Sigmoid colon (tissue), 7 donors: ENCODE results near the gene LARP4B. TPM values are rescaled to one million over a fixed set of nuclear protein-coding genes. Genes with fewer than 3 reads are reported as not detected.
A peak's percentile ranks its signal among the peaks of the same experiment; 100 is the strongest.

ENCODE experiments used
- DNase-seq: peaks from one replicate; pipeline ENCODE4 v3.0.0-alpha.2; 2019
- H3K27ac ChIP-seq, 4 donors: fragments of 200-600 bp; sonication (generic); one replicate each; pipeline ENCODE4 v1.5.1; 2016 to 2019; ENCODE audit warnings: mild to moderate bottlenecking in 1 of 4
- H3K27me3 ChIP-seq, 3 donors: fragments of 200-600 bp; sonication (generic); one replicate each; pipeline ENCODE4 v1.5.1; 2019; ENCODE audit warnings: mild to moderate bottlenecking in 1 of 3
- H3K36me3 ChIP-seq, 4 donors: fragments of 200-600 bp; sonication (generic); one replicate each; pipeline ENCODE4 v1.5.1; 2016 to 2019
- H3K4me1 ChIP-seq, 4 donors: fragments of 200-600 bp; sonication (generic); one replicate each; pipeline ENCODE4 v1.5.1; 2017 to 2019
- H3K4me3 ChIP-seq, 4 donors: fragments of 200-600 bp; sonication (generic); one replicate each; pipeline ENCODE4 v1.5.1; 2017 to 2019; ENCODE audit warnings: mild to moderate bottlenecking in 2 of 4, moderate library complexity in 1 of 4
- H3K9me3 ChIP-seq, 4 donors: fragments of 200-600 bp in 3 of 4; sonication (generic) in 3 of 4; one replicate each; pipeline versions ENCODE4 v1.5.1 to v1.6.1; 2013 to 2019
- EP300 ChIP-seq, 4 donors: sonication (generic); formaldehyde crosslinking; IDR thresholded peaks; one replicate each; pipeline ENCODE4 v1.6.1; 2017; ENCODE audit warnings: antibody characterized with exemption in 4 of 4
- POLR2A ChIP-seq, 2 donors: fragments of 450-650 bp; IDR thresholded peaks; one replicate each; pipeline ENCODE4 v1.6.1; 2016; ENCODE audit warnings: antibody characterized with exemption in 2 of 2, mild to moderate bottlenecking in 2 of 2, moderate library complexity in 2 of 2
- POLR2AphosphoS5 ChIP-seq, 4 donors: sonication (generic); formaldehyde crosslinking; IDR thresholded peaks; one replicate each; pipeline ENCODE4 v1.6.1; 2017; ENCODE audit warnings: antibody characterized with exemption in 4 of 4
- WGBS, 2 donors: extraction: QIAGEN DNeasy Blood & Tissue Kit; methylation state at CpG; one replicate each; pipeline ENCODE4 v1.1.7; 2013; 5-methylcytosine and 5-hydroxymethylcytosine counted together
- intact Hi-C: fragments of 100-400 bp; cut with DNase I; formaldehyde crosslinking; loops from one replicate; pipeline ENCODE4 v1.15.1; 2023
- polyA plus RNA-seq, 3 donors: library from polyadenylated mRNA; stranded (reverse); fragments of 200-250 nt; gene quantifications; one replicate each; pipeline ENCODE4 v1.2.3, GENCODE V29; 2013
- total RNA-seq, 4 donors: library from RNA; depleted of rRNA; stranded (reverse); fragments of >200 nt; gene quantifications; one replicate each; pipeline ENCODE4 v1.1.0, GENCODE V29; 2016
- TF ChIP-seq, protein P1 (sequence below), 4 experiments: fragments of 450-650 bp in 3 of 4; fragments of 200-600 bp in 1 of 4; IDR thresholded peaks; one replicate each; pipeline ENCODE4 v1.5.1; 2016 to 2019; ENCODE audit warnings: antibody characterized with exemption in 4 of 4, mild to moderate bottlenecking in 3 of 4, moderate library complexity in 2 of 4
- donor health status: healthy with polysubstance abuse.
- donor health status: Bipolar disorder and iron deficiency.
- donor health status: healthy.

Gene LARP4B
- total and polyA plus RNA-seq, 7 donors: 11.4 to 57.6 (median 31.9) TPM

DNA sequence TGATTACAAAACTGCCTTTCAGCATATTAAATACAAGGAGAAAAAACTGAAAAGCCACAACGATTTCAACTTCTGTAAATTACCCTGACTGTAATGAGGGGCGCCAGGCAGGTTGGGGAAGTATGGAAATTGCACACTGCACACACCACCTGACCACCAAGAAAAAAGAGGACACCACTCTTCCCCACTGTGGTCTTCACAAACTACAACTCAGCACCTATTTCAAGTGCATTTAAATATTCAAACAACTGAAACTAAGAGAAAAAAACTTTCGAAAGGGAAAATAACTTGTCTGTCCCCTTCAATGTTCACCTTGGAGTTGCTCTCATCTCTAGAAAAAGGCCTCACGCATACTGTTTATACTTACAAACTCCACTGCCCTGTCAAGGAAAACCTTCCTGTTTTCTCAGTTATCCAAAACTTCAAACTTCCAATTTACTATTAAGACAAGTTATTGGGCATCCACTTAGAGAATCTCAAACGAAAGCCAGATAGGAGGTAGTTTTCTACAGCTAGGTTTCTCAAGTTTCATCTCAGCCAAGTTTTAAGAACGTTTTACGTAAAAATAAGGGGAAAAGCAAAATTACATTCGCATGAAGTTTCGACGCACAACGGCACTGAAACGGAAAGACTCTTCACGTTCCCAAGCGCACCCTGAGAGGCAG lies 1.4 kb downstream of the LARP4B start:
- no peak for DNase-seq
- no peaks in the 10 kb centered on the region for H3K9me3 ChIP-seq
- 2 to 3% methylated on average over 14 of the region's 14 CpGs for WGBS, 2 donors
- intact Hi-C loops: loop anchor here (2.0 to 5.0 kb wide), 2 partner anchors 119 to 238 kb away; partner anchors contain the start of gene IDI1
- peak overlapping the region; percentile 88 to 94 (median 90) for H3K4me3 ChIP-seq
- no peaks in the 10 kb centered on the region for H3K27me3 ChIP-seq
- H3K27ac ChIP-seq: peak overlapping the region; percentile 89 to 99 (median 96)
- H3K4me1 ChIP-seq: peaks cover 0 to 52% (median 45%) of the 10 kb centered on the region in 4 donors
- H3K36me3 ChIP-seq: peaks cover 0 to 5% (median 0%) of the 10 kb centered on the region in 4 donors
- no peak for TF ChIP-seq EP300 (IDR thresholded peaks at IDR 0.05)
- no peak for TF ChIP-seq POLR2A (IDR thresholded peaks at IDR 0.05)
- TF ChIP-seq, protein P1, sequence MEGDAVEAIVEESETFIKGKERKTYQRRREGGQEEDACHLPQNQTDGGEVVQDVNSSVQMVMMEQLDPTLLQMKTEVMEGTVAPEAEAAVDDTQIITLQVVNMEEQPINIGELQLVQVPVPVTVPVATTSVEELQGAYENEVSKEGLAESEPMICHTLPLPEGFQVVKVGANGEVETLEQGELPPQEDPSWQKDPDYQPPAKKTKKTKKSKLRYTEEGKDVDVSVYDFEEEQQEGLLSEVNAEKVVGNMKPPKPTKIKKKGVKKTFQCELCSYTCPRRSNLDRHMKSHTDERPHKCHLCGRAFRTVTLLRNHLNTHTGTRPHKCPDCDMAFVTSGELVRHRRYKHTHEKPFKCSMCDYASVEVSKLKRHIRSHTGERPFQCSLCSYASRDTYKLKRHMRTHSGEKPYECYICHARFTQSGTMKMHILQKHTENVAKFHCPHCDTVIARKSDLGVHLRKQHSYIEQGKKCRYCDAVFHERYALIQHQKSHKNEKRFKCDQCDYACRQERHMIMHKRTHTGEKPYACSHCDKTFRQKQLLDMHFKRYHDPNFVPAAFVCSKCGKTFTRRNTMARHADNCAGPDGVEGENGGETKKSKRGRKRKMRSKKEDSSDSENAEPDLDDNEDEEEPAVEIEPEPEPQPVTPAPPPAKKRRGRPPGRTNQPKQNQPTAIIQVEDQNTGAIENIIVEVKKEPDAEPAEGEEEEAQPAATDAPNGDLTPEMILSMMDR (IDR thresholded peaks at IDR 0.05): no peak
- no peak for TF ChIP-seq POLR2AphosphoS5 (IDR thresholded peaks at IDR 0.05)

DNA sequence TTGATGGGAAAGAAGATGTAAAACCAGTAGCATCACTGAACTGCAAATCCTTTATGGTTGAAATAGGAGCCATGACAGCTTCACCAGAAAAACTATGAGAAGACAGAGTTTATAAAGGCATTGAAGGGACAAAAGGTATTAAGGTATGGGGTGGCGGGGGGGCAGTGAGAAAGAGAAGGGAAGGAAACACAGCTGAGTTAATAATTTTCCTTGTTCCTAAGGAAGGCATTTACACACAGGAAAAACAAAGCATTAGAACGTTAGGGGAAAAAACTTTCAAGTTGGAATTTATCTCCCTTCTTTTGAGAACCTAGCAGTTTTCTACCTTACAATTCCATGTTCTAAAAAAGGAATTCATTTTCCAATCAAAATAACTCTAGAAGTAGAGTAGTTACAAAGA lies 4.4 kb downstream of the LARP4B start:
- no peak for DNase-seq
- no peak overlapping the region for H3K27ac ChIP-seq
- H3K4me1 ChIP-seq: peaks cover 0 to 50% (median 43%) of the 10 kb centered on the region in 4 donors
- 22 to 47% methylated on average over 2 of the region's 2 CpGs for WGBS, 2 donors
- intact Hi-C loops: no loop called here
- H3K4me3 ChIP-seq: no peak overlapping the region
- H3K36me3 ChIP-seq: peaks cover 0 to 5% (median 0%) of the 10 kb centered on the region in 4 donors
- no peaks in the 10 kb centered on the region for H3K27me3 ChIP-seq
- TF ChIP-seq POLR2AphosphoS5 (IDR thresholded peaks at IDR 0.05): no peak
- TF ChIP-seq, protein P1 (IDR thresholded peaks at IDR 0.05): no peak
- no peaks in the 10 kb centered on the region for H3K9me3 ChIP-seq

DNA sequence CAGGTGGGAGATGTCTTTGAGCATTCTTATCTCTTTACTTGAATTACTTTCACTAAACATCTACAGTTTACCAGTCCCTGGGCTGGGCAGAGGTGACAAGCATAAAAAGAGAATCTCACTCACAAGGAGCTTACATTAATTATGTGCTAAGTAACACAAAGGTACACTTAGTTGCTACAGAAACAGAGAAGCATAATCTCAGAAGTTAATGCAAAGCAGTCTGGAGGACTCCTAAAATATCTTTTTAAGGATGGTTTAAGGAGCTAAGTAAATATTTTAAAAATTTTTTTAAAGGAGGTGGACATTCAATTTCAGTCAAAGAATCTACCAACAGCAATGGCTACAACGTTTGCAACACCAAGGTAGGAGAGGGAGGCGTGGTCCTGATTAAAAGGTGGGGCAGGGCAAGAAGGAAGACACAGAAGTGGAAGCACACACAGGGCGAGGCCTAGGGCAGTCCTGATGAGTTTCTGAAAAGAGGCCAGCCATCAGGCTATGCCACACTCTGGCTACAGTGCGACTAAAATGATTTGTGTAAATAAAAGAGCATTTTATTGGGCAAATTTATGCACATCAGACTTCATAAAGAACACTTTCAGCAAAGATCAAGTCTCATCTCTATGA lies 5.3 kb downstream of the LARP4B start:
- TF ChIP-seq POLR2AphosphoS5 (IDR thresholded peaks at IDR 0.05) (no peak), POLR2A (IDR thresholded peaks at IDR 0.05) (no peak), EP300 (IDR thresholded peaks at IDR 0.05) (no peak)
- TF ChIP-seq, protein P1 (IDR thresholded peaks at IDR 0.05): no peak
- H3K36me3 ChIP-seq: peaks cover 0 to 5% (median 0%) of the 10 kb centered on the region in 4 donors
- DNase-seq: no peak
- peaks cover 0 to 59% (median 51%) of the 10 kb centered on the region in 4 donors for H3K4me1 ChIP-seq
- H3K27ac ChIP-seq: no peak overlapping the region
- H3K4me3 ChIP-seq: no peak overlapping the region
- H3K27me3 ChIP-seq: no peaks in the 10 kb centered on the region
- intact Hi-C loops: no loop called here
- H3K9me3 ChIP-seq: no peaks in the 10 kb centered on the region
- WGBS, 2 donors: 16 to 61% methylated on average over 4 of the region's 4 CpGs

DNA sequence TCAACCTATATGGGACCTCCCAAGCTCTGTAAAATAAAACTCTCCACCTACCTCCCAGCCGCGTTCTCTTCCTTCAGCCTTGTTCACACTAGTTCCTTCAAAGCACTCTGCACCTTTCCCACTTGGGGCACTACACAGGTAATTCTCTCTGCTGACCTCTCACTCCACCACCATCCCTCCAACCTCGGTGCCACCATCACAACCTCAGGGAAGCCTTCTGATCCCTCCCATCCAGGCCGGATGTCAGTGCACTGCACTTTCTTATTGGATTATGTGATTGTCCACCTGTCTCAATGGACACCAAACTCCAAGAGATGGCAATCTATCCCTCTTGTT lies 7.0 kb downstream of the LARP4B start:
- intact Hi-C loops: no loop called here

More for the DNA sequence above, 7.0 kb downstream of the LARP4B start:
- TF ChIP-seq POLR2A (IDR thresholded peaks at IDR 0.05): no peak
- no peak for TF ChIP-seq POLR2AphosphoS5 (IDR thresholded peaks at IDR 0.05)
- TF ChIP-seq, protein P1 (IDR thresholded peaks at IDR 0.05): no peak
- TF ChIP-seq EP300 (IDR thresholded peaks at IDR 0.05): no peak
- DNase-seq: no peak
- Histone ChIP-seq H3K36me3 (peaks cover 0 to 5% (median 0%) of the 10 kb centered on the region in 4 donors), H3K4me1 (peaks cover 0 to 59% (median 47%) of the 10 kb centered on the region in 4 donors), H3K27ac (no peak overlapping the region), H3K27me3 (no peaks in the 10 kb centered on the region), H3K9me3 (no peaks in the 10 kb centered on the region), H3K4me3 (no peak overlapping the region)
- WGBS, 2 donors: 32 to 71% methylated on average over 4 of the region's 4 CpGs
